Left ventricle myocardium inferior (tissue), 1 donor: Measurements from ENCODE around the gene AK2. TPM values are rescaled to one million over a fixed set of nuclear protein-coding genes. Genes with fewer than 3 reads are reported as not detected.
"Not testable (repeated sequence)": the region's sequence is repeated elsewhere in the genome, so short reads cannot be mapped to it uniquely, and the experiment has no call there.

Experiments
- DNase-seq: peaks from one replicate; pipeline ENCODE4 v3.0.0-alpha.2; 2020
- H3K27ac ChIP-seq: fragments of 200-600 bp; replicated peaks from 2 replicates; pipeline ENCODE4 v1.8.0; 2021
- H3K27me3 ChIP-seq: fragments of 200-600 bp; 2 replicates; pipeline ENCODE4 v1.8.0; 2021; ENCODE audit warnings: low read depth
- H3K36me3 ChIP-seq: fragments of 200-600 bp; 2 replicates; pipeline ENCODE4 v1.8.0; 2021
- H3K4me1 ChIP-seq: fragments of 200-600 bp; 2 replicates; pipeline ENCODE4 v1.8.0; 2021
- H3K4me3 ChIP-seq: fragments of 200-600 bp; 2 replicates; pipeline ENCODE4 v1.8.0; 2021; ENCODE audit warnings: mild to moderate bottlenecking, moderate library complexity
- H3K9me3 ChIP-seq: fragments of 200-600 bp; replicated peaks from 2 replicates; pipeline ENCODE4 v1.8.0; 2021
- intact Hi-C: fragments of 100-400 bp; cut with micrococcal nuclease; formaldehyde crosslinking; loops from one replicate; pipeline ENCODE4 v1.11.0; 2022
- total RNA-seq: library from RNA; stranded (reverse); fragmentation: NEBNext Ultra II Directional; extraction: Animal tissue kit (Norgen Biotek cat#: 25700); gene quantifications from one replicate; pipeline ENCODE4 v1.2.1, GENCODE V29; 2021
- TF ChIP-seq, protein P1 (sequence below): fragments of 200-600 bp; IDR thresholded peaks from 2 replicates; pipeline ENCODE4 v1.8.0; 2021; ENCODE audit warnings: antibody characterized with exemption, mild to moderate bottlenecking, borderline replicate concordance
- donor health status: DM: no; HTN: yes; CAD: no; lungs with severe emphysema.

AK2 gene
- total RNA-seq, 1 donor from 2014 or later: 121 TPM

DNA sequence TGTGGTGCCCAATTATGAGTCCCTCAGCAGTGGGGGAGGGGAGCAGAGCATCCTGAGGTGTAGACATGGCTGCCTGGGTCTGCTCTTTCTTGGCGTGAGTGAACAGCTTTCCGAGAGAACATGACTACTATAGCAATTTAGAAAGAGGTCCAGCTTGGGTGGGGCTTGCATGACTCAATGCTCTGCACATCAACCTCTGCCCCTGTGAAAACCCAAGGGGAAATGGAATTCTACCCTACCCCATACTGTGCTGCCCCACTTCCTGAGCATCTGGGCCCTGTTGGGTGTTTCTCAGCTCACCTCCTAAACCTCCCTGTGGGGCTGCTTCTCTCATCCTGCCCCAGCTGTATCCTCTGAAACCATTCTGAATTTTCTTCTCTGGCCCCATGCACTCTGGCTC is 36.0 kb upstream of the AK2 start:
- H3K4me1 ChIP-seq: no peaks in the 10 kb centered on the region
- DNase-seq: no peak
- H3K4me3 ChIP-seq: no peak overlapping the region
- H3K9me3 ChIP-seq: no peaks in the 10 kb centered on the region
- H3K27ac ChIP-seq: no peak overlapping the region
- intact Hi-C loops: no loop called here
- no peaks in the 10 kb centered on the region for H3K36me3 ChIP-seq
- H3K27me3 ChIP-seq: no peaks in the 10 kb centered on the region
- TF ChIP-seq, protein P1, sequence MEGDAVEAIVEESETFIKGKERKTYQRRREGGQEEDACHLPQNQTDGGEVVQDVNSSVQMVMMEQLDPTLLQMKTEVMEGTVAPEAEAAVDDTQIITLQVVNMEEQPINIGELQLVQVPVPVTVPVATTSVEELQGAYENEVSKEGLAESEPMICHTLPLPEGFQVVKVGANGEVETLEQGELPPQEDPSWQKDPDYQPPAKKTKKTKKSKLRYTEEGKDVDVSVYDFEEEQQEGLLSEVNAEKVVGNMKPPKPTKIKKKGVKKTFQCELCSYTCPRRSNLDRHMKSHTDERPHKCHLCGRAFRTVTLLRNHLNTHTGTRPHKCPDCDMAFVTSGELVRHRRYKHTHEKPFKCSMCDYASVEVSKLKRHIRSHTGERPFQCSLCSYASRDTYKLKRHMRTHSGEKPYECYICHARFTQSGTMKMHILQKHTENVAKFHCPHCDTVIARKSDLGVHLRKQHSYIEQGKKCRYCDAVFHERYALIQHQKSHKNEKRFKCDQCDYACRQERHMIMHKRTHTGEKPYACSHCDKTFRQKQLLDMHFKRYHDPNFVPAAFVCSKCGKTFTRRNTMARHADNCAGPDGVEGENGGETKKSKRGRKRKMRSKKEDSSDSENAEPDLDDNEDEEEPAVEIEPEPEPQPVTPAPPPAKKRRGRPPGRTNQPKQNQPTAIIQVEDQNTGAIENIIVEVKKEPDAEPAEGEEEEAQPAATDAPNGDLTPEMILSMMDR: no peak

DNA sequence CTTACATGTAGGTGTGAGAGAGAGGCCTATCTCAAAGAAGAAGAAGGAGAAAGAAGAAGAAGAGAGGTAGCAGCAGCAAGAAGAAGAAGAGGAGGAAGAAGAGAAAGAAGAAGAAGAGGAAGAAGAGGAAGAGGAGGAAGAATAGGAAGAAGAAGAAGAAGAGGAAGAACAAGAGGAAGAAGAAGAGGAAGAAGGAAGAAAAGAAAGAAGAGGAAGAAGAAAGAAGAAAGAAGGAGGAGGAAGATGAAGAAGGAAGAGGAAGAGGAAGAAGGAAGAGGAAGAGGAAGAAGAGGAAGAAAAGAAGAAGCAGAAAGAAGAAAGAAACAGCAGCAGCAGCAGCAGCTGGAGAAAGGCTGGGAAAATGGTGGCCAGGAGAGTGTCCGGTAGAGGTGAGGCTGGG is 33.9 kb upstream of the AK2 start:
- no peak for DNase-seq
- Histone ChIP-seq H3K27ac (no peak overlapping the region), H3K9me3 (peaks cover 9% of the 10 kb centered on the region), H3K4me1 (no peaks in the 10 kb centered on the region), H3K36me3 (no peaks in the 10 kb centered on the region), H3K27me3 (no peaks in the 10 kb centered on the region), H3K4me3 (no peak overlapping the region)
- TF ChIP-seq, protein P1: no peak
- intact Hi-C loops: no loop called here

DNA sequence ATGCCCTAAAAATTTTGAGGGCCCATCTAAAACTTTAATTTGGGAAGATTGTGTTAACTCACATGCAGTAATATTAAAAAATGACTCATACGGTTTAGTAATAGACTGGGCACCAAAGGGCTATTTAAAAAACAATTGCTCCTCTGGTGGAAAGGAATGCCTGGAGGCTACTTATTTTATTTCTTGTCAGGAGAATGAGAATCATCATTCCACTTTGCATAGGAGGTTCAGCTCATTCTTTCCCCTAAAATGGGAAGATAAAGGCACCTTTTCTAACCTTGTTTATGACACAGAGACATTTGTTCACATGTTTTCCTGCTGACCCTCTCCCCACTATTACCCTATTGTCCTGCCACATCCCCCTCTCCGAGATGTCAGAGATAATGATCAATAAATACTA is 31.4 kb upstream of the AK2 start:
- H3K4me1 ChIP-seq, H3K27me3 ChIP-seq, H3K4me3 ChIP-seq, H3K27ac ChIP-seq, DNase-seq, H3K36me3 ChIP-seq, intact Hi-C loops: not testable (repeated sequence)
- H3K9me3 ChIP-seq: peaks cover 34% of the 10 kb centered on the region

DNA sequence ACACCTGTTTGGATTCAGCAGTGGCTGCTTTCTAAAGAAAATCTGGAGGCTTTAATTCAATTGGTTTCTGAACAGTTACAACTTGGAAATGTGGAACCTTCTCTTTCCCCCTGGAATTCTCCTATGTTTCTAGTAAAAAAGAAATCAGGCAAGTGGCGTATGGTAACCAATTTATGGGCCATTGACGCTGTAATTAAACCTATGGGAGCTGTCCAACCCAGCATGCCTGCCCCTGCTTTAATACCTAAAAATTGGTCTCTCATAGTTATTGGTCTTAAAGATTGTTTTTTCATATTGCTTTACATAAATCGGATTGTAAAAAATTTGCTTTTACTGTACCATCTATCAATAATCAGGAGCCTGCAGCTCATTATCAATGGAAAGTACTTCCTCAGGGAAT is 29.8 kb upstream of the AK2 start:
- H3K4me1 ChIP-seq, DNase-seq, H3K4me3 ChIP-seq, H3K27me3 ChIP-seq, intact Hi-C loops, H3K36me3 ChIP-seq, H3K27ac ChIP-seq: not testable (repeated sequence)
- H3K9me3 ChIP-seq: peaks cover 46% of the 10 kb centered on the region

DNA sequence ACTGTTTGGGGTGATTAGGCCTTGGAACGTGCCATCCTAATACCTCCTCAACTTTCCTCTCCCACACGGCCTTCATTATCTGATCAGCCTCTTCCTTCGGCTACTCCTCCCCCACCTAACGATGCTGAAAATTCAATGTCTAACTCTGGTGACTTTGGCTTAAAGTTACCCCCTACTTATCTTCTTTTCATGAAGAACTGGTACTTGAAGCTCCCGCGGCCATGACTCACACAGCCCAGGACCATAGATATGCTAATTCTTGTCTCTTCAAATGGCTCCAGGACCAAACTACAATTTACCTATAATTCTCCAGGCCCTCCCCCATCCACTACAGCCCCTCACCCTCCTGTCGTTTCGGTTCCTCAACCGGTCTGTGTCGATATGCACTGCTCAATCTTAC is 28.6 kb upstream of the AK2 start:
- Histone ChIP-seq H3K36me3 (peaks cover 7% of the 10 kb centered on the region), H3K4me3 (no peak overlapping the region), H3K9me3 (peaks cover 46% of the 10 kb centered on the region), H3K27ac (no peak overlapping the region), H3K27me3 (no peaks in the 10 kb centered on the region), H3K4me1 (no peaks in the 10 kb centered on the region)
- intact Hi-C loops: no loop called here
- TF ChIP-seq, protein P1: no peak
- DNase-seq: no peak

DNA sequence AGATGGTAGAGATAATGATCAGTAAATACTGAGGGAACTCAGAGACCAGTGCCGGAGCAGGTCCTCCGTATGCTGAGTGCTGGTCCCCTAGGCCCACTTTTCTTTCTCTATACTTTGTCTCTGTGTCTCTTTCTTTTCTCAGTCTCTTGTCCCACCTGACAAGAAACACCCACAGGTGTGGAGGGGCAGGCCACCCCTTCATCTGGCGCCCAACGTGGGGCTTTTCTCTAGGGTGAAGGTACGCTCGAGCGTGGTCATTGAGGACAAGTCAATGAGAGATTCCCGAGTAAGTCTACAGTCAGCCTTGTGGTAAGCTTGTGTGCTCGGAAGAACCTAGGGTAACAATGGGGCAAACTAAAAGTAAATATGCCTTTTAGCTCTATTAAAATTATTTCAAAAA is 27.6 kb upstream of the AK2 start:
- H3K4me3 ChIP-seq, H3K27ac ChIP-seq, H3K4me1 ChIP-seq, intact Hi-C loops, H3K36me3 ChIP-seq, DNase-seq, H3K27me3 ChIP-seq: not testable (repeated sequence)
- peaks cover 46% of the 10 kb centered on the region for H3K9me3 ChIP-seq

DNA sequence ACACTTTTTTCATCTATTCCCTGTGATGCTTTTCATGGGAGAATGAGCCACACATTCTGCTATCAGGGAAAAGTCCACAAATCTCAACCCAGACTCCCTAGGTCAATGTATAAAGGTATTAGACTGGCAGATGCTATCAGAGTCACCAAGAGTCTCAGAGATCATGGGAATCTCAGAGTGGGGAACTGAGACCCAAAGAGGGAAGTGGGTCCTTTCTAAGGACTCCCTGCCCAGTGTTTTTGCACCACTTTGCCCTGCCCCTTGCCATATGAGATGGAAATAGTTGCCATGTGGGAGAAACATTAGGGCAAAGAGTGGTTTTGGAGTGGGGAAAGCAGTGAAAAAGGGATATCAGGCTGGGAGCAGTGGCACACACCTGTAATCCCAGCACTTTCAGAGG is 25.2 kb upstream of the AK2 start:
- Histone ChIP-seq H3K4me1 (no peaks in the 10 kb centered on the region), H3K9me3 (peaks cover 46% of the 10 kb centered on the region), H3K27ac (no peak overlapping the region), H3K27me3 (no peaks in the 10 kb centered on the region), H3K4me3 (no peak overlapping the region), H3K36me3 (peaks cover 7% of the 10 kb centered on the region)
- TF ChIP-seq, protein P1: no peak
- intact Hi-C loops: no loop called here
- no peak for DNase-seq
